MM.1S (cell line): Measurements from ENCODE around the gene ZXDC.

ENCODE experiments used
- CTCF ChIP-seq: fragments of 300-600 bp; sonication (generic); IDR thresholded peaks from 2 replicates; pipeline ENCODE4 v1.5.1; 2016; ENCODE audit warnings: antibody characterized with exemption, low read length, mixed read lengths
- EZH2 ChIP-seq: fragments of 300-600 bp; sonication (generic); optimal IDR thresholded peaks from 2 replicates; pipeline ENCODE3; 2017; ENCODE audit warnings: low read depth, mild to moderate bottlenecking, antibody characterized with exemption, low read length, mixed read lengths
- EZH2phosphoT487 ChIP-seq: fragments of 300-600 bp; sonication (generic); IDR thresholded peaks from 2 replicates; pipeline ENCODE4 v1.6.1; 2018; ENCODE audit warnings: antibody characterized with exemption, low read length

- TF ChIP-seq CTCF, result no peak
- TF ChIP-seq EZH2phosphoT487, result no peak
- no peak for TF ChIP-seq EZH2
These were observed 10.7 kb downstream of the ZXDC start for GRCh38 chr3:126464997-126465396.
